ENCODE results near the gene ADCY10. TPM values are rescaled to one million over a fixed set of nuclear protein-coding genes. Genes with fewer than 3 reads are reported as not detected.

Gene ADCY10
- total and polyA plus RNA-seq, 9 of the 15 experiments (the other 6 are each of a cell fraction or from before 2014, with no cell fraction given) = 0.08 to 0.86 (median 0.22) TPM

DNA sequence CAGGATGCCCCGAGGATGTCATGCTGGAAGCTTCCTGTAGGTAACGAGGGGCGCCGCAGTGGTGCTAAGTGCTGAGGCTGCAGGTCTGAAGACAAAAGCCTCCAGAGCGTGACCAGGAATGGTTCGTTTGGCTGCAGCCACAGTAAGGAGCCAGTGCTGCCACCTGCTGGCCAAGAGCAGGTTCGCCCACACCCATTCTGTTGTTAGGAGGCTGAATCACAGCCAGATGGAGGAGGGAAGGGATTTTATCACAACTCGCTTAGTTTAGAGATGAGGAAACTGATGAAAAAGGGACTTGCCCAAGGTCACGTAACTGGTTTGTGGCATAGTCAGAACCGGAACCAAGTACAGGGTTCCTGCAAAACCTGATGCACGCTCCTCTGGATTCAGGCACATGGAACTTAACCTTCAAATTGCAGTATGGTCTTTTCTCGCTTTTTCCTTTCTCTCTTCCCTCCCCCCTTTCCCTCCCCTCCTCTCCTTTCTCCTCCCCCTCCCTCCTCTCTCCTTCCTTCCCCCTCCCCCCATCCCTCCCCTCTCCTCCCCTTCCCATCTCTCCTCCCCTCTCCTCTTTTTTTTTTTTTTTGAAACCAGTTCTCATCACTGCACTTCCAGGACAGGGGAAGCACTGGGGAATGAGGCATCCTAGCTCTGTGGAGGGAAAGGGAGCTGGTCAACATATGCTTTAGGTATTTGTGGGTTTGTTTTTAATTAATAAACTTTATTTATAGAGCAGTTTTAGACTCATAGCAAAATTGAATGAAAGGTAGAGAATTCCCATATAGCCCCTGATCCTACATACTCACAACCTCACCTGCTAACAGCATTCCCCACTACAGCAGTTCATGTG, 110.4 kb downstream of the ADCY10 start (continued):
- TF ChIP-seq, protein P1, sequence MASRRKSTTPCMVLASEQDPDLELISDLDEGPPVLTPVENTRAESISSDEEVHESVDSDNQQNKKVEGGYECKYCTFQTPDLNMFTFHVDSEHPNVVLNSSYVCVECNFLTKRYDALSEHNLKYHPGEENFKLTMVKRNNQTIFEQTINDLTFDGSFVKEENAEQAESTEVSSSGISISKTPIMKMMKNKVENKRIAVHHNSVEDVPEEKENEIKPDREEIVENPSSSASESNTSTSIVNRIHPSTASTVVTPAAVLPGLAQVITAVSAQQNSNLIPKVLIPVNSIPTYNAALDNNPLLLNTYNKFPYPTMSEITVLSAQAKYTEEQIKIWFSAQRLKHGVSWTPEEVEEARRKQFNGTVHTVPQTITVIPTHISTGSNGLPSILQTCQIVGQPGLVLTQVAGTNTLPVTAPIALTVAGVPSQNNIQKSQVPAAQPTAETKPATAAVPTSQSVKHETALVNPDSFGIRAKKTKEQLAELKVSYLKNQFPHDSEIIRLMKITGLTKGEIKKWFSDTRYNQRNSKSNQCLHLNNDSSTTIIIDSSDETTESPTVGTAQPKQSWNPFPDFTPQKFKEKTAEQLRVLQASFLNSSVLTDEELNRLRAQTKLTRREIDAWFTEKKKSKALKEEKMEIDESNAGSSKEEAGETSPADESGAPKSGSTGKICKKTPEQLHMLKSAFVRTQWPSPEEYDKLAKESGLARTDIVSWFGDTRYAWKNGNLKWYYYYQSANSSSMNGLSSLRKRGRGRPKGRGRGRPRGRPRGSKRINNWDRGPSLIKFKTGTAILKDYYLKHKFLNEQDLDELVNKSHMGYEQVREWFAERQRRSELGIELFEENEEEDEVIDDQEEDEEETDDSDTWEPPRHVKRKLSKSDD (conservative IDR thresholded peaks at IDR 0.05; ENCODE audit: low read length) = no peak
- TF ChIP-seq, protein P2, sequence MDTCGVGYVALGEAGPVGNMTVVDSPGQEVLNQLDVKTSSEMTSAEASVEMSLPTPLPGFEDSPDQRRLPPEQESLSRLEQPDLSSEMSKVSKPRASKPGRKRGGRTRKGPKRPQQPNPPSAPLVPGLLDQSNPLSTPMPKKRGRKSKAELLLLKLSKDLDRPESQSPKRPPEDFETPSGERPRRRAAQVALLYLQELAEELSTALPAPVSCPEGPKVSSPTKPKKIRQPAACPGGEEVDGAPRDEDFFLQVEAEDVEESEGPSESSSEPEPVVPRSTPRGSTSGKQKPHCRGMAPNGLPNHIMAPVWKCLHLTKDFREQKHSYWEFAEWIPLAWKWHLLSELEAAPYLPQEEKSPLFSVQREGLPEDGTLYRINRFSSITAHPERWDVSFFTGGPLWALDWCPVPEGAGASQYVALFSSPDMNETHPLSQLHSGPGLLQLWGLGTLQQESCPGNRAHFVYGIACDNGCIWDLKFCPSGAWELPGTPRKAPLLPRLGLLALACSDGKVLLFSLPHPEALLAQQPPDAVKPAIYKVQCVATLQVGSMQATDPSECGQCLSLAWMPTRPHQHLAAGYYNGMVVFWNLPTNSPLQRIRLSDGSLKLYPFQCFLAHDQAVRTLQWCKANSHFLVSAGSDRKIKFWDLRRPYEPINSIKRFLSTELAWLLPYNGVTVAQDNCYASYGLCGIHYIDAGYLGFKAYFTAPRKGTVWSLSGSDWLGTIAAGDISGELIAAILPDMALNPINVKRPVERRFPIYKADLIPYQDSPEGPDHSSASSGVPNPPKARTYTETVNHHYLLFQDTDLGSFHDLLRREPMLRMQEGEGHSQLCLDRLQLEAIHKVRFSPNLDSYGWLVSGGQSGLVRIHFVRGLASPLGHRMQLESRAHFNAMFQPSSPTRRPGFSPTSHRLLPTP (IDR thresholded peaks at IDR 0.05; ENCODE audit: borderline replicate concordance, extremely low read depth, insufficient read length) = no peak
- TF ChIP-seq HNRNPH1 (optimal IDR thresholded peaks at IDR 0.05; ENCODE audit: low read depth, low read length) = no peak
- TF ChIP-seq NELFE (IDR thresholded peaks at IDR 0.05; ENCODE audit: insufficient read depth, insufficient read length) = no peak
- TF ChIP-seq ZNF232 (CRISPR knock-in tag; IDR thresholded peaks at IDR 0.05) = no peak
- TF ChIP-seq E2F3 (CRISPR knock-in tag; IDR thresholded peaks at IDR 0.05) = no peak
- TF ChIP-seq, protein P3, sequence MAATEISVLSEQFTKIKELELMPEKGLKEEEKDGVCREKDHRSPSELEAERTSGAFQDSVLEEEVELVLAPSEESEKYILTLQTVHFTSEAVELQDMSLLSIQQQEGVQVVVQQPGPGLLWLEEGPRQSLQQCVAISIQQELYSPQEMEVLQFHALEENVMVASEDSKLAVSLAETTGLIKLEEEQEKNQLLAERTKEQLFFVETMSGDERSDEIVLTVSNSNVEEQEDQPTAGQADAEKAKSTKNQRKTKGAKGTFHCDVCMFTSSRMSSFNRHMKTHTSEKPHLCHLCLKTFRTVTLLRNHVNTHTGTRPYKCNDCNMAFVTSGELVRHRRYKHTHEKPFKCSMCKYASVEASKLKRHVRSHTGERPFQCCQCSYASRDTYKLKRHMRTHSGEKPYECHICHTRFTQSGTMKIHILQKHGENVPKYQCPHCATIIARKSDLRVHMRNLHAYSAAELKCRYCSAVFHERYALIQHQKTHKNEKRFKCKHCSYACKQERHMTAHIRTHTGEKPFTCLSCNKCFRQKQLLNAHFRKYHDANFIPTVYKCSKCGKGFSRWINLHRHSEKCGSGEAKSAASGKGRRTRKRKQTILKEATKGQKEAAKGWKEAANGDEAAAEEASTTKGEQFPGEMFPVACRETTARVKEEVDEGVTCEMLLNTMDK (IDR thresholded peaks at IDR 0.05; ENCODE audit: borderline replicate concordance, insufficient read depth, low read depth, low read length, poor library complexity, severe bottlenecking) = peak; percentile 73
- no peak for TF ChIP-seq CAMTA2 (CRISPR knock-in tag; conservative IDR thresholded peaks at IDR 0.05)
- TF ChIP-seq MEF2D (tag; conservative IDR thresholded peaks at IDR 0.05; ENCODE audit: low read depth) = no peak
- no peak for TF ChIP-seq SAFB2 (IDR thresholded peaks at IDR 0.05; ENCODE audit: borderline replicate concordance, low read depth, low read length, severe bottlenecking)
